HL-60 (cell line): ENCODE measurements around the gene ELMO1.
A peak's percentile ranks its signal among the peaks of the same experiment; 100 is the strongest.

Source experiments
- DNase-seq, 2 experiments: peaks; one replicate each; pipeline ENCODE4 v3.0.0-alpha.2; 2010 to 2020; ENCODE audit warnings: low read depth in 1 of 2, low spot score in 1 of 2
- H3K27ac ChIP-seq: fragments of 250-450 bp; sonication (Bioruptor Pico); replicated peaks from 2 replicates; pipeline ENCODE4 v1.5.1; 2020; ENCODE audit warnings: mild to moderate bottlenecking, moderate library complexity
- H3K27me3 ChIP-seq: fragments of 250-450 bp; sonication (Bioruptor Pico); 2 replicates; pipeline ENCODE4 v1.5.1; 2021; ENCODE audit warnings: mild to moderate bottlenecking, moderate library complexity; ENCODE audit not compliant: insufficient read depth, poor library complexity, severe bottlenecking
- H3K4me3 ChIP-seq: replicated peaks from 2 replicates; pipeline ENCODE4 v1.5.1; 2011; ENCODE audit warnings: mild to moderate bottlenecking, control low read depth, low read length; ENCODE audit not compliant: insufficient read depth
- GABPA ChIP-seq: IDR thresholded peaks from 2 replicates; pipeline ENCODE4 v1.6.1; 2012; ENCODE audit warnings: low read depth
- POLR2AphosphoS5 ChIP-seq: IDR thresholded peaks from 2 replicates; pipeline ENCODE4 v1.6.1; 2012; ENCODE audit warnings: low read depth
- SPI1 ChIP-seq: IDR thresholded peaks from 2 replicates; pipeline ENCODE4 v1.6.1; 2012; ENCODE audit warnings: low read depth, mild to moderate bottlenecking, borderline replicate concordance
- TF ChIP-seq, protein P1 (sequence below): IDR thresholded peaks from 2 replicates; pipeline ENCODE4 v1.6.1; 2012; ENCODE audit warnings: low read depth; ENCODE audit not compliant: insufficient replicate concordance
- TF ChIP-seq, protein P2 (sequence below): IDR thresholded peaks from one replicate; pipeline ENCODE4 v1.5.1; 2011; ENCODE audit warnings: low read length, control low read depth, inconsistent platforms; ENCODE audit not compliant: insufficient read depth

Gene ELMO1

DNA sequence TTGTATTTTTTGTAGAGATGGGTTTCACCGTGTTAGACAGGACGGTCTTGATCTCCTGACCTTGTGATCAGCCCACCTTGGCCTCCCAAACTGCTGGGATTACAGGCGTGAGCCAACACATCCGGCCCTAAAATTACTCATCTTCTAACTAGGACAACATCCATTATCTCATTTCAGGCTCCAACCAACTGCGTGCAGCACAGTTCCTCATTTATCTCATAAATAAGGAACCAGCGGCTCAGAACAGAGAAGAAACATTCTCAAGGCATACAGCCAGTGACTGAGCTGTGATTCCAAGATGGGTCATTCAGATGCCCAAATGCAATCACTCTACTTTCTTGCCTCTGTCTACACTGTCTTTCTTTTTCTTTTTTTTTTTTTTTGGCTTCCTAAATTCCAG, 356.1 kb downstream of the ELMO1 start:
- H3K27me3 ChIP-seq: no peaks in the 10 kb centered on the region
- no peak for TF ChIP-seq GABPA
- TF ChIP-seq, protein P1, sequence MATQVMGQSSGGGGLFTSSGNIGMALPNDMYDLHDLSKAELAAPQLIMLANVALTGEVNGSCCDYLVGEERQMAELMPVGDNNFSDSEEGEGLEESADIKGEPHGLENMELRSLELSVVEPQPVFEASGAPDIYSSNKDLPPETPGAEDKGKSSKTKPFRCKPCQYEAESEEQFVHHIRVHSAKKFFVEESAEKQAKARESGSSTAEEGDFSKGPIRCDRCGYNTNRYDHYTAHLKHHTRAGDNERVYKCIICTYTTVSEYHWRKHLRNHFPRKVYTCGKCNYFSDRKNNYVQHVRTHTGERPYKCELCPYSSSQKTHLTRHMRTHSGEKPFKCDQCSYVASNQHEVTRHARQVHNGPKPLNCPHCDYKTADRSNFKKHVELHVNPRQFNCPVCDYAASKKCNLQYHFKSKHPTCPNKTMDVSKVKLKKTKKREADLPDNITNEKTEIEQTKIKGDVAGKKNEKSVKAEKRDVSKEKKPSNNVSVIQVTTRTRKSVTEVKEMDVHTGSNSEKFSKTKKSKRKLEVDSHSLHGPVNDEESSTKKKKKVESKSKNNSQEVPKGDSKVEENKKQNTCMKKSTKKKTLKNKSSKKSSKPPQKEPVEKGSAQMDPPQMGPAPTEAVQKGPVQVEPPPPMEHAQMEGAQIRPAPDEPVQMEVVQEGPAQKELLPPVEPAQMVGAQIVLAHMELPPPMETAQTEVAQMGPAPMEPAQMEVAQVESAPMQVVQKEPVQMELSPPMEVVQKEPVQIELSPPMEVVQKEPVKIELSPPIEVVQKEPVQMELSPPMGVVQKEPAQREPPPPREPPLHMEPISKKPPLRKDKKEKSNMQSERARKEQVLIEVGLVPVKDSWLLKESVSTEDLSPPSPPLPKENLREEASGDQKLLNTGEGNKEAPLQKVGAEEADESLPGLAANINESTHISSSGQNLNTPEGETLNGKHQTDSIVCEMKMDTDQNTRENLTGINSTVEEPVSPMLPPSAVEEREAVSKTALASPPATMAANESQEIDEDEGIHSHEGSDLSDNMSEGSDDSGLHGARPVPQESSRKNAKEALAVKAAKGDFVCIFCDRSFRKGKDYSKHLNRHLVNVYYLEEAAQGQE: no peak
- TF ChIP-seq POLR2AphosphoS5: no peak
- TF ChIP-seq, protein P2, sequence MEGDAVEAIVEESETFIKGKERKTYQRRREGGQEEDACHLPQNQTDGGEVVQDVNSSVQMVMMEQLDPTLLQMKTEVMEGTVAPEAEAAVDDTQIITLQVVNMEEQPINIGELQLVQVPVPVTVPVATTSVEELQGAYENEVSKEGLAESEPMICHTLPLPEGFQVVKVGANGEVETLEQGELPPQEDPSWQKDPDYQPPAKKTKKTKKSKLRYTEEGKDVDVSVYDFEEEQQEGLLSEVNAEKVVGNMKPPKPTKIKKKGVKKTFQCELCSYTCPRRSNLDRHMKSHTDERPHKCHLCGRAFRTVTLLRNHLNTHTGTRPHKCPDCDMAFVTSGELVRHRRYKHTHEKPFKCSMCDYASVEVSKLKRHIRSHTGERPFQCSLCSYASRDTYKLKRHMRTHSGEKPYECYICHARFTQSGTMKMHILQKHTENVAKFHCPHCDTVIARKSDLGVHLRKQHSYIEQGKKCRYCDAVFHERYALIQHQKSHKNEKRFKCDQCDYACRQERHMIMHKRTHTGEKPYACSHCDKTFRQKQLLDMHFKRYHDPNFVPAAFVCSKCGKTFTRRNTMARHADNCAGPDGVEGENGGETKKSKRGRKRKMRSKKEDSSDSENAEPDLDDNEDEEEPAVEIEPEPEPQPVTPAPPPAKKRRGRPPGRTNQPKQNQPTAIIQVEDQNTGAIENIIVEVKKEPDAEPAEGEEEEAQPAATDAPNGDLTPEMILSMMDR: no peak
- TF ChIP-seq SPI1: peak; percentile 97
- no peak overlapping the region for H3K4me3 ChIP-seq
- no peak overlapping the region for H3K27ac ChIP-seq
- peak; percentile 10 to 83 for DNase-seq

DNA sequence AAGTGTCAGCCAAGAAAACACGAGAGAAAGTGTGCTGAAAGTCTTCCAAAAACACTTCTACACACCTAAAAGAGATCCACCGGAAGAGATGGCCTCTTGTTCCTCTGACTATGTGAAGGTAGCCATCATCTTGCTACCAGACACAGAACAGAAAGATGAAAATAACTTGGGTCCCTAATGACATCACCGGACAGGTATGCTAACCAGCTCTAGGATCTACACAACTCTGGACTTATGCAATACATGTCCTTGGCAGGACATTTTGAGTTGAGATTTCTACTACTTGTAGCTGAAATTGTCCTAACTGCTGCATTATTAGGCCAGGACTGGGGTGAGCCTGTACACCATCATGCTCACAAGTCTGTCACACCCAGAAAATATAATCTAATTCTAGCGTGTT, 358.7 kb downstream of the ELMO1 start:
- DNase-seq: no peak
- TF ChIP-seq, protein P2: no peak
- no peak for TF ChIP-seq SPI1
- TF ChIP-seq GABPA: no peak
- TF ChIP-seq, protein P1: no peak
- no peak for TF ChIP-seq POLR2AphosphoS5
- Histone ChIP-seq H3K27me3 (no peaks in the 10 kb centered on the region), H3K4me3 (no peak overlapping the region), H3K27ac (no peak overlapping the region)

DNA sequence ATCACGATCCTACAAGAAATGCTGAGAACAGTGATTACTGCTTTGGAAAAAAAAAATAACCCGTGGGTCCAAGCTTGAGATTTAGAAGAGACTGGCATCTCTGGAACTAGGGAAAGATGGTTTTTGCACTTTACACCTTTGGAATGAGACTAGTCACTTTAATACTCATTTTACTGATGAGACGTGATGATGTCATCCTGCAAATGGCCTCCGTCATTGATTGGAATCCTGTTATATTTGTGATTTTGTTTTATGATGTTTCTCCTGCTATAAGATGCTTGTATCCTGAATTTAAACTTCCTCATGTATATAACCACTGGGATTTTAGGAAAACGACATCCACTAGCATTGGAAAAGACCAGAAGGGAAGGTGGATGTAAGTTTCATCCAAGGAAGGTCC, 363.1 kb downstream of the ELMO1 start:
- H3K27me3 ChIP-seq: no peaks in the 10 kb centered on the region
- H3K4me3 ChIP-seq: no peak overlapping the region
- TF ChIP-seq, protein P2: no peak
- TF ChIP-seq, protein P1: no peak
- no peak overlapping the region for H3K27ac ChIP-seq
- DNase-seq: no peak
